Measurements from ENCODE around the gene STARD3NL.
A peak's percentile ranks its signal among the peaks of the same experiment; 100 is the strongest.
"Not testable (repeated sequence)": the region's sequence is repeated elsewhere in the genome, so short reads cannot be mapped to it uniquely, and the experiment has no call there.

Gene STARD3NL, protein sequence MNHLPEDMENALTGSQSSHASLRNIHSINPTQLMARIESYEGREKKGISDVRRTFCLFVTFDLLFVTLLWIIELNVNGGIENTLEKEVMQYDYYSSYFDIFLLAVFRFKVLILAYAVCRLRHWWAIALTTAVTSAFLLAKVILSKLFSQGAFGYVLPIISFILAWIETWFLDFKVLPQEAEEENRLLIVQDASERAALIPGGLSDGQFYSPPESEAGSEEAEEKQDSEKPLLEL

DNA sequence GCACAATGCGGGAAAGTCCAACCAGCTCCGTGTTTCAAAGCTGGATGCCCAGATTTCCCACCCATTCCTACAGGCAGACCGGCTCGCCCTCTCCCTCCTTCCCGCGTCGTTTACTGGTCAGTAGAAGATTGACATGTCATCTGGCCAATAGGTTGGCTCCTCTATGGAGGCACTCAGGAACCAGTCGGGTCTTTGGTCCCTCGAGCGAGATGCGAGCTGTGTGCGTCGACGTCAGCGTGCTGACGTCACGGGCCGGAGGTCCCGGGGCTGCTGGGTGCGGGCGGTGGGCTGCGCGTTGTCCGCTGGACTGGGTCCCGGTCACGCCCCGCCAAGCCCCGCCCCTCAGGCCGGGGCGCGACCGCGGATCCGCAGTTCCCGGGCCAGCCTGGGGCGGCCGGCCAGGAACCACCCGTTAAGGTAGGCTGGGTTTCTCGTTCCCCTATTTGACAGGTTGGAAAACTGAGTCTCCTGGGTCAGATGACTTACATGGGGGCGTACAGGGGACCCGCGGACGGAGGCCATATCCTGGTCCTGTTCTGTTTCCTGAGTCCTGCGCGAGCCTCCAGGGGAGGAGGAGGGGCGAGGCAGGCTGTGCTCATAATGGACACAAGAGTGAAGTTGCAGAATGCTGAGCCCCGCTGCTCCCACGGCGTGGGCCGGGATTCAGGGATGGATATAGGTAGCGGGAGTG, at the start of gene STARD3NL:
Gene STARD3NL, plus strand, starts transcription at position 242 of the 691 bp plus-strand sequence. CDS start 29,260 bp downstream, outside the sequence.
- peak; percentile 99 for DNase-seq

DNA sequence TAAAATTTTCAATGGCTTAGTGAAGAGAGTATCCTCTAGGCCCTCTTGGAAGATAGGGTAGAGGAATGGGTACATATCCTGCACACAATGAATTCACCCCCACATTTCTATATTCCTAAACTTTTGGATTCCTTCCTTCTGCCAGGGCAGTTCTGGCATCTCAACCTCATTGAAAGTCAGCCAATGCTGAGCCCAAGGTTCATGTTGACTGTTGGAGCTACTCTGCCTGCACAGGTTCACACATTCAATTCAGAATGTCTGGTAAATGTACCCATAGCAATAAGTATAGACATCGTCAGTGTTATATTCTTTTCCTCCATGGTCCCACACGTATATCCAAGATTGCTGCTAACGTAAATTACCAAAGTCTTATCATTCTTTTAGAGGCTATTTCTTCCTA, 48.9 kb upstream of the STARD3NL start:
- no peak for DNase-seq

GRCh38 chr7:38129579-38129978, 48.5 kb upstream of the STARD3NL start:
- no peak for DNase-seq

GRCh38 chr7:38138171-38138570, 39.9 kb upstream of the STARD3NL start:
- no peak for DNase-seq

GRCh38 chr7:38141187-38141586, 36.9 kb upstream of the STARD3NL start:
- no peak for DNase-seq

DNA sequence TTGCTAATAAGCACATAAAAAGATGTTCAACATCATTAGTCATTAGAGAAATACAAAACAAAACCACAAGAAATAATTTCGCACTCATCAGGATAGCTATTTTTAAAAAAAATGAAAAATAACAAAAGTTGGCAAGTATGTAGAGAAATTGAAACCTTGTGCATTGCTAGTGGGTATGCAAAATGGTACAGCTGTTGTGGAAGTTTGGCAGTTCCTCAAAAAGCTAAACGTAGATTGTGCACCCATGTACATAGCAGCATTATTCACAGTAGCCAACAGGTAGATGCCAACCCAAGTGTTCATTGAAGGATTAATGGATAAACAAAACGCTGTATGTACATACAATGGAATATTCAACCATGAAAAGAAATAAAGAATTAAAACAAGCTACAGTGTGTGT, 35.3 kb upstream of the STARD3NL start:
- DNase-seq, result no peak

- no peak for DNase-seq
Observed at GRCh38 chr7:38147005-38147404, 31.0 kb upstream of the STARD3NL start.

DNA sequence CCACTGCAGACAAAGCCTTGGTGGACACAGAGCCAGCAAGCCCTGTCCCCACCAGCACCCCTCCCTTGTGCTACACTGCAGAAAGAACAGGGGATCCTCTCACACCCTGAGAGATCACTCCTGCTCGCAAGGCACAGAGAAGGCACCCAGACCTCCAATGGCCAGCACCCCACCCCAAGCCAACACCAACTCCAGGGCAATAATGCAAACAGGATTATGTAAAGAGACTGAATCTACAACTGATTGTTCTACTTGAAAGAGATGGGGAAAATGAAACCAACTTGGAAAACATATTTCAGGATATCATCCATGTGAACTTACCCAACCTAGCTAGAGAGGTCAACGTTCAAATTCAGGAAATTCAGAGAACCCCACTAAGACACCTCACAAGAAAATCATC, 26.5 kb upstream of the STARD3NL start:
- DNase-seq, result no peak

DNA sequence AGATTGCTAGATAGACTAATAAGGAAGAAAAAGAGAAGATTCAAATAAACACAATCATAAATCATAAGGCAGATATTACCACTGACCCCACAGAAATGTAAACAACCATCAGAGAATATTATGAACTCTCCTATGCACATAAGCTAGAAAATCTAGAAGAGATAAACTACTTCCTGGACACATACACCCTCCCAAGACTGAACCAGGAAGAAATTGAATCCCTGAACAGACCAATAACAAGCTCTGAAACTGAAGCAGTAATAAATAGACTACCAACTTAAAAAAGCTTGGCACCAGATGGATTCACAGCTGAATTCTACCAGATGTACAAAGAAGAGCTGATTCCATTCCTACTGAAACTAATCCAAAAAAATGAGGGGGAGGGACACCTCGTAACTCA, 24.5 kb upstream of the STARD3NL start:
- DNase-seq, result no peak

- DNase-seq, result no peak
Observed at GRCh38 chr7:38154278-38154677, 23.8 kb upstream of the STARD3NL start.

DNA sequence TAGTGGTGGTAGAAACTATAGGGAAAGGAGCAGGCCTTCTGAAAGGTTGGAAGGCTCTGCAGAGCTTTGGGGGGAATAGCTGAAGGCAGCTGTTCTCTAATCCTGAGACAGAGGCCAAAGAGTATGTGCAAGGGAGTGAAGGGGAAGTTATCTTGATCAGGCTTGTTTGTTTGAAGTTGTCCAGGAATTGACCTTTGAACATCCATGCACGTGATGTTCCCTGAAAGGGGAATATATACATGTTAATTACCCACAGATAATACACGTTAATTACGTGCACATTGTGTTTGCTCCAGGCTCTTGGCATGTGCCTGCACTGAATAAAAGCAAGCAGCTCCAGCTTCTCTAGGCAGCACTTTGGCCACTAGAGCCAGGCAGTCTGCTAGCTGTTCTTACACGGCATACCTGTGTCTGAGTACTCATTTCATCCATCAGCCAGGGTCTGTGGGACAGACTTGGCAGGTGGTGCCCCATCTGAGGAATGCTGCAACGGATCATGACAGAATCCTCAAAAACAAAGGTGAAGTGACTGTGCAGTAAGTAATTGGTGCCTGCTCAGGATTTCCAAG, 18.0 kb upstream of the STARD3NL start:
- no peak for DNase-seq

DNA sequence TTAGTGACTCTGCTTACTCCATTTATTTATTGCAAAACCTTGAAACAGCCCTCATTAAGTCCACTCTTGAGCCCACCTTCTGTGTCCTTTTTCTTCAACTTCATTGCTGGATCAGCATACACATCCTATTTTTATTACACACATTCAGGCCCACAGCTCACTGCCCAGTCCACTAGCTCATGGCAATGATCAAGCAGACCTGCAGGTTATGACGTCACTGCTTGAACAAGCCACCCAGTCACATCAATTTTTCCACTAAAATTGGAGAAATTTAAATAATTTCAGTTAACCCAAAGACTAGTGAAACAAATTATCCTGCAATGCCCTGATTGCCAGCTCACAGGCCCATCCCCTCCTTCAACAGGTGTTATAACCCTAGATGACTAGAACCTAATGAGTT, 16.0 kb upstream of the STARD3NL start:
- DNase-seq, result no peak

DNA sequence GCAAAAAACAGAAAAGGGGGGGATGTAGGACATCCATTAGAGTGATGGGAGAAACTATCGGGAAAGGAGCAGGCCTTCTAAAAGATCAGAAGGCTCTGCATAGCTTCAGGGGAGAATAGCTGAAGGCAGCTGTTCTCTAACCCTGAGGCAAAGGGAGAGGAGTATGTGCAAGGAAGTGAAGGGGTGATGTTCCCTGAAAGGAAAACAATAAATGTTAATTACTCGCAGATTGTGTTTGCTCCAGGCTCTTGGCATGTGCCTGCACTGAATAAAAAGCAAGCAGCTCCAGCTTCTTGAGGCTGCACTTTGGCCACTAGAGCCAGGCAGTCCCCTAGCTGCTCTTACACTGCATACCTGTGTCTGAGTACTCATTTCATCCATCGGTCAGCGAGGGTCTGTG, 14.4 kb upstream of the STARD3NL start:
- no peak for DNase-seq

DNA sequence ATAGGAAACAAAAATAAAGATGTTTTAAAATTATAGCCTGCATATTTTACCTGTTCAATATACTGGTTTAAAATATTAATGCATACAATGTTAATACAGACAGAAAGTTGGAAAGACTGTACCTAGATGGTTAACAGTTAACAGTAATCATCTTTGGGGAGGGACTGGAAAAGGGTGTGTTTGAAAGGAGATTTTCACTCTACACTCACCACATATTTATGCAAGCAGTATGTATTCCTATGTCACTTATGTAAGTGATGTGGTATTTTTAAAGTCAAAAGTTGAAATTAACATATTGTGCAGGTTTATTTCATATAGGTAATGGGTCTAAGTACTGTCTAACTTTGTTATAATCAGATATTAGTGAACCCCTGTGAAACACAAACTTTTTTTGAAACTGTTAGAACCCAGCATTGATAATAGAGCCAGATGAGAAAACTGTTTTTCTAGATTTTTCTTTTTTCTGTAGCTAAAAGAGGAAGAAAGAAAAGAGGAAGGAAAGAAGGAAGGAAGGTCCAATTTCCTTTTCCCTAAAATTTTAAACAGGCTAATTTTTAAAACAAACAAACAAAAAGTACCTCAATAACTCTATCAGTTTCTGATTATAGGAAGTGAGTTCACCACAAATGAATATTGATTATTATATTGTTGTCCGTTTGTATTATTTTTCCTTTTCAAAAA, 9.0 kb upstream of the STARD3NL start:
- DNase-seq, result no peak

- no peak for DNase-seq
Observed at GRCh38 chr7:38169847-38170246, 8.2 kb upstream of the STARD3NL start.

DNA sequence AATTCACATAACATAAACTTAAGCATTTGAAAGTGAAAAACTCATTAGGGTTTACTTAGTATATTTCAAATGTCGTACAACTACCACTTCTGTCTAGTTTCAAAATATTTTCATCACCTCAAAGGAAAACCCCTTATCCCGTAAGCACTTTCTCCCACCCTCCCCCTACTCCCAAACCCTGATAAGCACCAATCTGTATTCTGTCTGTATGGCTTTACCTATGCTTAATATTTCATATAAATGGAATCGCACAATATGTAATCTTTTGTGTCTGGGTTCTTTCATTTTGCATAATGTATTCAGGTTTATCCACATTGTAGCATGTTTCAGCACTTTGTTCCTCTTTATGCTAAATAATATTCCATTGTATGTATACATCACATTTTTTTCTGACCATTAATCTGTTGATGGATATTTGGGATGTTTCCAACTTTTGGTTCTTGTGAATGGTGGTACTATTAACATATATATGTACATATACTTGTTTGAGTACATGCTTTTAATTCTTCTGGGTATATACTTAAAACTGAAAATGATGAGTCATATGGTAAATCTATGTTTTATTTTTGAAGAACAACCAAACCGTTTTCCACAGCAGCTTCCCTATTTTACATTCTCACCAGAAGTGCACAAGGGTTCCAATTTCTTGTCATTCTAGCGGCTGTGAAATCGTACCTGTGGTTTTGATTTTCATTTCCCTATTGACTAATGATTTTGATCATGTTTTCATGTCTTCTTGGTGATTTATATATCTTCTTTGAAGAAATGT, 6.2 kb upstream of the STARD3NL start:
- no peak for DNase-seq

DNA sequence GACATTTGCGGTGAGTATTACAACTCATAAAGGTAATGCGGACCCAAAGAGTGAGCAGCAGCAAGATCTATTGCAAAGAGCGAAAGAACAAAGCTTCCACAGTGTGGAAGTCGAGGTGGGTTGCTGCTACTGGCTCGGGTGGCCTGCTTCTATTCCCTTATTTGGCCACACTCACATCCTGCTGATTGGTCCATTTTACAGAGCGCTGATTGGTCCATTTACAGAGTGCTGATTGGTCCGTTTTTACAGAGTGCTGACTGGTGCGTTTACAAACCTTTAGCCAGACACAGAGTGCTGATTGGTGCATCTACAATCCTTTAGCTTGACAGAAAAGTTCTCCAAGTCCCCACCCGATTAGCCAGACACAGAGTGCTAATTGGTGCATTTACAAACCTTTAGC, 2.5 kb upstream of the STARD3NL start:
- DNase-seq, result not testable (repeated sequence)

- DNase-seq, result no peak
Observed at GRCh38 chr7:38177621-38178003, 433 bp upstream of the STARD3NL start.

GRCh38 chr7:38178695-38179344, 775 bp downstream of the STARD3NL start:
- peak; percentile 51 for DNase-seq

- no peak for DNase-seq
Observed at GRCh38 chr7:38179776-38180226, 1.8 kb downstream of the STARD3NL start.

GRCh38 chr7:38181111-38181510, 3.1 kb downstream of the STARD3NL start:
- DNase-seq, result no peak

DNA sequence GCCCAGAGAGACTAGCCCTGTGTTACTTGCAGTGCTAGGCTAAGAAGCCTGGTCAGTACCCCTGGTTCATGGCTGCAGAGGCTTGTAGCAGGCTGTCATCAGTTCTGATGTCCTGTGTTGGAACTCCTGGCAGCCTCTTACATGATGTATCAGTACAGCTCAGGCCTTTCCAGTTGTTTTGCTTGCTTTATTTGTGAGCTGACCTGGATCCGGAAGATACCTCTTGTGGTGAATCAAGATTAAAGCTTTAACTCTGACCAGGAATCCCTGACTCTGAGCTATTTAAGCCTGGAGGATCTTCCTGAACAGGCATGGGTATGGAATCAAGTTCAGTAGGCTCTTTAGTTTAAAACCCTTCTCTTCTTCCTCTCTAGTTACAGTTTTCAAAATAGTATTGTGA, 4.4 kb downstream of the STARD3NL start:
- no peak for DNase-seq

All from NCI-H774 (cell line).